Measurements from ENCODE around the gene ZNF557.
"Not testable (repeated sequence)": the region's sequence is repeated elsewhere in the genome, so short reads cannot be mapped to it uniquely, and the experiment has no call there.

- not testable (repeated sequence) for TF ChIP-seq EZH2 (IDR thresholded peaks at IDR 0.05; ENCODE audit: borderline replicate concordance, low read depth, low read length, poor library complexity, severe bottlenecking); CTCF (conservative IDR thresholded peaks at IDR 0.05; ENCODE audit: low read depth, low read length)
Measured at GRCh38 chr19:7052896-7053295, 16.6 kb upstream of the ZNF557 start.
